DND-41 (cell line): ENCODE results near the gene C10orf120.

Experiments used
- CTCF ChIP-seq: IDR thresholded peaks from 2 replicates; pipeline ENCODE4 v1.5.1; 2012; ENCODE audit warnings: borderline replicate concordance, low read length, moderate library complexity, mild to moderate bottlenecking; ENCODE audit not compliant: poor library complexity, severe bottlenecking; ENCODE audit errors: extremely low read depth
- EZH2 ChIP-seq: IDR thresholded peaks from 3 replicates; pipeline ENCODE4 v1.6.1; 2012; ENCODE audit warnings: borderline replicate concordance, low read depth, mild to moderate bottlenecking, moderate library complexity, low read length, inconsistent platforms; ENCODE audit not compliant: severe bottlenecking

DNA sequence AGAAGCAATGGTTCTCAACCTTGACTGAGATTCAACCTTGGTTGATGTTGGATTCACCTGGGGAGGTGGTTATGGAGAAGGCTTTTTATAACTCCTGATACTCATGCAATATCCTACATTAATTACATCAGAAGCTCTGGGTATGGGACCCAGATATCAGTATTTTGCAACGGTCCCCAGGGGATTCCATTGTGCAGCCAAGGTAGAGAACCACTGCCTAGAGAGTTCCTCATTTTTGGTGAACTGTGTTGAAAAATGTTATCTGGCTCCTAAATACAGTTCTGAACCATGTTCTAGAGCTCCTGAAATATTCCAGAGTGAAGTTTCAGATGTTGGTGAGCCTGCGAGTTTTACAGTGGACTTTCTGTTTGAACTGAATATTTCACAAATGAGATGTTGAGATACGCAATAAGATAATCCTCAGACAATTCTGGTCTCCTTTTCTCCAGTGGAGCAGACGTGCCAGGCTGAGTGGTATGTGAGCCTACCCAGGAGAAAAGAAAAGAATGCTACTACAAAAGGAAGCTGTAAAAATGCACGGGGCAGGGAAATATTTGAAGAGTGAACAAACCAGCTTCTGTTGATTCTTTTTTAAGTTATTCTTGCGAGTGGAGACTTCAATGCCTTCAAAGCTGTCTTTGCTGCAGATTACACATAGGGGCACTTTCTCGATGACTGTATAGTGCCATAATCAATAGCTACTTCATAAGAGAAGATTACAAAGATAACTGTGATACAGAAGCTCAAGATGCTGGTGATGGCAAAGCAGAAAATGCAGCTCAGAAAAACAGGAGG, 13.6 kb upstream of the C10orf120 start:
- TF ChIP-seq CTCF (no peak), EZH2 (no peak)
